Measurements from ENCODE around the gene TCEANC2. TPM values are rescaled to one million over a fixed set of nuclear protein-coding genes. Genes with fewer than 3 reads are reported as not detected.
"Not testable (repeated sequence)": the region's sequence is repeated elsewhere in the genome, so short reads cannot be mapped to it uniquely, and the experiment has no call there.

The TCEANC2 gene
- total RNA-seq, 2 experiments from 2014 or later: 11.8 to 13.1 TPM

- CTCF ChIA-PET: no interaction called here
- Mint-ChIP-seq H3K4me1 (peaks cover 18% of the 10 kb centered on the region), H3K36me3 (peaks cover 28% of the 10 kb centered on the region), H3K4me3 (no peak overlapping the region), H3K27ac (no peak overlapping the region), H3K27me3 (no peaks in the 10 kb centered on the region), H3K9me3 (ENCODE audit: low read depth) (no peaks in the 10 kb centered on the region)
- no peak for DNase-seq
- no peak for ATAC-seq
Measured at GRCh38 chr1:54046671-54047383, 6.6 kb upstream of the TCEANC2 start.

- ATAC-seq (no peak), DNase-seq (no peak)
- H3K4me3 Mint-ChIP-seq: no peak overlapping the region
- peaks cover 18% of the 10 kb centered on the region for H3K4me1 Mint-ChIP-seq
- H3K36me3 Mint-ChIP-seq: peaks cover 20% of the 10 kb centered on the region
- no peaks in the 10 kb centered on the region for H3K27me3 Mint-ChIP-seq
- CTCF ChIA-PET: no interaction called here
- no peak overlapping the region for H3K27ac Mint-ChIP-seq
- no peaks in the 10 kb centered on the region for H3K9me3 Mint-ChIP-seq (ENCODE audit: low read depth)
Measured at GRCh38 chr1:54047384-54048305, 5.8 kb upstream of the TCEANC2 start.

GRCh38 chr1:54050435-54050834 is 3.0 kb upstream of the TCEANC2 start:
- not testable (repeated sequence) for DNase-seq; ATAC-seq; H3K36me3 Mint-ChIP-seq; H3K27ac Mint-ChIP-seq; H3K9me3 Mint-ChIP-seq (ENCODE audit: low read depth); H3K4me3 Mint-ChIP-seq; H3K27me3 Mint-ChIP-seq
- CTCF ChIA-PET: interaction anchor here (3.0 kb wide), 1 partner anchor 190 kb away, joined by 7 read pairs; no protein-coding TSS in a partner anchor
- H3K4me1 Mint-ChIP-seq: peaks cover 26% of the 10 kb centered on the region

- CTCF ChIA-PET: interaction anchor here (0.7 to 3.0 kb wide), 5 partner anchors 106 to 437 kb away, joined by 3 to 11 read pairs (median 6); partner anchors contain the start of genes IFT25 and LRRC42
- peaks cover 15% of the 10 kb centered on the region for H3K36me3 Mint-ChIP-seq
- ATAC-seq (no peak), DNase-seq (no peak)
- H3K4me3 Mint-ChIP-seq: no peak overlapping the region
- peaks cover 33% of the 10 kb centered on the region for H3K4me1 Mint-ChIP-seq
- H3K27me3 Mint-ChIP-seq: no peaks in the 10 kb centered on the region
- no peak overlapping the region for H3K27ac Mint-ChIP-seq
- no peaks in the 10 kb centered on the region for H3K9me3 Mint-ChIP-seq (ENCODE audit: low read depth)
Measured at GRCh38 chr1:54051933-54052430, 1.4 kb upstream of the TCEANC2 start.

DNA sequence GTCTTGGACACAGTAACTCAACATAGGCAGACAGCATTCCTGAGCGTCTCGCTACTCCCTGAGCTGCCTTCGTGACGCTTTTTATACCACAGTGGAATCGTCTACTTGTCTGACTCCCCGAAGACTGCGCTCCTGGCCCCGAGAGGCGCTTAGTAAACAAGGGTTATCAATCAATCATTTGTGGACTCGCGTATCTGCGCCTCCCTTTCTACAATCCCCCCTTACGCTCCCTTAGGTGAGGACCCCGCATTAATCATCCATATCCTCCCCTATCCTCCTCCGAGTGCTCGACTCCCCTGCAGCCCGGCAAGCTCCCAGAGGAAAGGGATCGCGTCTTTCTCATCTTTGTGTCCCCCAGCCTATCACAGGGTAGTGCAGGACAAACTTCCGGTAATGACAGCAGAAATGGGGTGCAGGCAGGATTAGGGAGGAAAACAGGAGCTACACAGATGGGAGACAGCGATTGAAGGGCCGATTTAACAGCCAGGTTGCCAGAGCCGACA is 926 bp upstream of the TCEANC2 start:
- Mint-ChIP-seq H3K27ac (no peak overlapping the region), H3K4me1 (peaks cover 32% of the 10 kb centered on the region), H3K9me3 (ENCODE audit: low read depth) (no peaks in the 10 kb centered on the region), H3K36me3 (peaks cover 18% of the 10 kb centered on the region), H3K4me3 (no peak overlapping the region), H3K27me3 (no peaks in the 10 kb centered on the region)
- ATAC-seq (peak; percentile 41), DNase-seq (peak; percentile 66)
- CTCF ChIA-PET: interaction anchor here (0.7 to 2.9 kb wide), 8 partner anchors 17 to 754 kb away, joined by 3 to 11 read pairs (median 4); partner anchors contain the start of genes IFT25 and LRRC42

- Mint-ChIP-seq H3K4me3 (no peak overlapping the region), H3K4me1 (peaks cover 37% of the 10 kb centered on the region), H3K36me3 (peaks cover 27% of the 10 kb centered on the region), H3K27ac (no peak overlapping the region), H3K27me3 (no peaks in the 10 kb centered on the region), H3K9me3 (ENCODE audit: low read depth) (no peaks in the 10 kb centered on the region)
- ATAC-seq (no peak), DNase-seq (no peak)
- CTCF ChIA-PET: interaction anchor here (0.7 to 2.9 kb wide), 8 partner anchors 8 to 753 kb away, joined by 3 to 11 read pairs (median 3); partner anchors contain the start of genes IFT25 and LRRC42
Measured at GRCh38 chr1:54053745-54054437, 483 bp downstream of the TCEANC2 start.

DNA sequence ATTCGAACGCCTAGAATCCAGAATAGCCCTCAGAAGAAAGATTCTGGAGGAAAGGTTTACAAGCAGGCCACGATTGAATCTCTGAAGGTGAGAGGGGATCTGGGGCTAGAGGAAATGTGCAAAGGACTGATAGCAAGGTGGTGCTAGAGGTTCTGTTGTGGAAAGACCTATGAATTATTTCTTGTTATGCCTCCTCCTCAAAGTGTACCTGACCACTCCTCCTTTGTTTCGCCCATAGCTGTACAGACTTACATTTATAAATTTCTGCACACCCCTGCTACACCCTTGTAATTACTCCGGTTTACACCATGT is 986 bp downstream of the TCEANC2 start:
- CTCF ChIA-PET: interaction anchor here (0.7 to 2.9 kb wide), 6 partner anchors 8 to 194 kb away, joined by 3 to 11 read pairs (median 3); partner anchors contain the start of genes IFT25 and LRRC42
- Mint-ChIP-seq H3K27ac (no peak overlapping the region), H3K4me1 (peaks cover 37% of the 10 kb centered on the region), H3K36me3 (peaks cover 30% of the 10 kb centered on the region), H3K9me3 (ENCODE audit: low read depth) (no peaks in the 10 kb centered on the region), H3K27me3 (no peaks in the 10 kb centered on the region), H3K4me3 (no peak overlapping the region)
- ATAC-seq: no peak
- no peak for DNase-seq

DNA sequence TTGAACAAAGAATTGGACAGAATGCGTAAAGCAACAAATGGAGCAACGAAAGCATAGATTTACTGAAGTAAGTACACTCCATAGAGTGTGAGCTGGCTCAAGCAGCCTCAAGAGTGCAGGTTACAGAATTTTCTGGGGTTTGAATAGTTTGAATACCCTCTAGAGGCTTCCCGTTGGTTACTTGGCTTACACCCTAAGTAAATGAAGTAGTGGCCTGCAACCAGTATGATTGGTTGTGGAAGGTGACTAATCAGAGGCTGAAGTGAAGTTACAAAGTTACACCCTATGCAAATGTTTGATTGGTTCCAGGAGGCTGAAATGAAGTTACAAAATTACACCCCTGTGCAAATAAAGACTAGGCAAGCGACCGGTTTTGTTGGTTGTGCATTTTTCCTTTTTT is 10.9 kb downstream of the TCEANC2 start:
- ATAC-seq: no peak

GRCh38 chr1:54069791-54070170 is 16.4 kb downstream of the TCEANC2 start:
- H3K4me3 Mint-ChIP-seq: no peak overlapping the region
- no peaks in the 10 kb centered on the region for H3K27me3 Mint-ChIP-seq
- no peaks in the 10 kb centered on the region for H3K4me1 Mint-ChIP-seq
- peak; percentile 23 for ATAC-seq
- H3K9me3 Mint-ChIP-seq (ENCODE audit: low read depth): no peaks in the 10 kb centered on the region
- CTCF ChIA-PET: interaction anchor here (0.9 to 1.3 kb wide), 3 partner anchors 14 to 420 kb away, joined by 3 to 6 read pairs (median 3); no protein-coding TSS in a partner anchor
- no peak for DNase-seq
- H3K27ac Mint-ChIP-seq: no peak overlapping the region
- peaks cover 19% of the 10 kb centered on the region for H3K36me3 Mint-ChIP-seq

More for the DNA sequence above, 10.9 kb downstream of the TCEANC2 start:
- H3K9me3 Mint-ChIP-seq (ENCODE audit: low read depth): no peaks in the 10 kb centered on the region
- H3K27me3 Mint-ChIP-seq: no peaks in the 10 kb centered on the region
- H3K27ac Mint-ChIP-seq: no peak overlapping the region
- H3K4me3 Mint-ChIP-seq: no peak overlapping the region
- CTCF ChIA-PET: no interaction called here
- DNase-seq: no peak
- H3K36me3 Mint-ChIP-seq: peaks cover 20% of the 10 kb centered on the region
- H3K4me1 Mint-ChIP-seq: no peaks in the 10 kb centered on the region

DNA sequence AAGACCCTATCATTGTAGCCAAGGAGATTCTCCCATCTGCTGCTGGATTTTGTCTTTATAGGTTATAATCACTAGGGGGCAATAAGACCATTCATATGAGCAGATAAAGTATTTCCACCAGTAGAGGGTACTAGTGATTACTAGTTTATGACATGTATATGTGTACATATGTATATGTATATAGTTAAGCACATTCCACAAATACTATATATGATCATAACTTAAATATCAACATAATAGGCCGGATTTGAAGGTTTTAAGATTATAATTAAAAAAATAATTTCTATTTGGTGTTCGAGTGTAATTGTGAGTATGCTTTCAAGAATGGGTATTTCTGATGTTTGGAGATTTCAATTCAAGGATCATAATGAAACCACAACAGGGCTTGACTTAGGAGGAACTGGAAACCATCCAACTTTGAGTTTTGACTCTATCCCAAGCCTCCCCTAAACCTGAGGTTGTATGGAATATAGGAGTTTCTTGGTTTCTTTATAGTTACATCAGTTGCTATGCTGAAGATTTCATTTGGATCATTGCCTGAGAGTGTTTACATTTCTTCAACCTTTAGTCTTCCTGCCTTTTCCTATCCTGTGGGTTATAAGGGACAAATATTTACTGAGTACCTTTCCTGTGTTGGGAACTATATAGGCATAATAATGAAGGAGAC is 16.9 kb downstream of the TCEANC2 start:
- no peak for DNase-seq
- ATAC-seq: peak; percentile 75
- Mint-ChIP-seq H3K4me3 (no peak overlapping the region), H3K4me1 (no peaks in the 10 kb centered on the region), H3K27me3 (no peaks in the 10 kb centered on the region), H3K36me3 (peaks cover 15% of the 10 kb centered on the region), H3K9me3 (ENCODE audit: low read depth) (no peaks in the 10 kb centered on the region), H3K27ac (no peak overlapping the region)
- CTCF ChIA-PET: interaction anchor here (1.0 to 3.9 kb wide), 6 partner anchors 11 to 737 kb away, joined by 3 to 22 read pairs (median 5); no protein-coding TSS in a partner anchor

GRCh38 chr1:54077359-54077758 is 24.0 kb downstream of the TCEANC2 start:
- Mint-ChIP-seq H3K27me3 (no peaks in the 10 kb centered on the region), H3K9me3 (ENCODE audit: low read depth) (no peaks in the 10 kb centered on the region), H3K4me3 (no peak overlapping the region), H3K36me3 (peaks cover 5% of the 10 kb centered on the region), H3K4me1 (peaks cover 4% of the 10 kb centered on the region), H3K27ac (no peak overlapping the region)
- ATAC-seq (no peak), DNase-seq (no peak)
- CTCF ChIA-PET: interaction anchor here (1.0 to 1.5 kb wide), 2 partner anchors 16 to 412 kb away, joined by 4 read pairs; no protein-coding TSS in a partner anchor

GRCh38 chr1:54080598-54081049 is 27.2 kb downstream of the TCEANC2 start:
- CTCF ChIA-PET: interaction anchor here (0.6 to 2.2 kb wide), 6 partner anchors 26 to 409 kb away, joined by 3 to 11 read pairs (median 3); partner anchors contain the start of genes TCEANC2 and TMEM59

More at GRCh38 chr1:54080598-54081049, 27.2 kb downstream of the TCEANC2 start:
- Mint-ChIP-seq H3K27ac (no peak overlapping the region), H3K27me3 (no peaks in the 10 kb centered on the region), H3K9me3 (ENCODE audit: low read depth) (no peaks in the 10 kb centered on the region), H3K4me1 (peaks cover 4% of the 10 kb centered on the region), H3K36me3 (peaks cover 5% of the 10 kb centered on the region), H3K4me3 (no peak overlapping the region)
- ATAC-seq (no peak), DNase-seq (no peak)
